B cell (primary cell): ENCODE results near the gene NOC4L. TPM values are rescaled to one million over a fixed set of nuclear protein-coding genes. Genes with fewer than 3 reads are reported as not detected.

Source experiments
- ATAC-seq: fragments of 200-7000 bp; cut with Tn5 transposase; one replicate; pipeline ENCODE4 v1.10.0; 2021; ENCODE audit warnings: low read depth, mild to moderate bottlenecking, moderate number of reproducible peaks, moderate library complexity
- CTCF ChIA-PET: fragments of 350-600 bp; sonication (Branson Sonifier 250); formaldehyde crosslinking; loops from one replicate; lab custom pipeline; 2021; ENCODE audit warnings: antibody characterized with exemption, inconsistent platforms; lab: Charles Lee
- POLR2A ChIA-PET: fragments of 350-600 bp; sonication (Branson Sonifier 250); formaldehyde crosslinking; loops from one replicate; lab custom pipeline; 2021; ENCODE audit warnings: antibody characterized with exemption; lab: Charles Lee
- DNase-seq: peaks from one replicate; pipeline ENCODE4 v3.0.0; 2013
- H2AFZ ChIP-seq: 2 replicates; pipeline ENCODE4 v1.6.1; 2012; ENCODE audit warnings: mild to moderate bottlenecking, low read depth, low read length; ENCODE audit not compliant: insufficient read depth, poor library complexity, severe bottlenecking
- H3K27ac ChIP-seq, 2 donors: 1 replicate in 1 of 2; 2 replicates in 1 of 2; pipeline ENCODE4 v1.5.1; 2012 to 2013; ENCODE audit warnings: low read length in 2 of 2, mild to moderate bottlenecking in 2 of 2, moderate library complexity in 1 of 2
- H3K27me3 ChIP-seq, 4 experiments: fragments of 200-600 bp in 1 of 4; sonication (generic) in 1 of 4; replicated peaks in 1 of 4; 1 replicate in 2 of 4; 2 replicates in 2 of 4; pipeline versions ENCODE4 v1.6.1 to v1.7.0; 2013 to 2016; ENCODE audit warnings: low read length in 3 of 4, mild to moderate bottlenecking in 2 of 4, mixed read lengths in 1 of 4, moderate library complexity in 1 of 4; ENCODE audit not compliant: insufficient read depth in 4 of 4, control insufficient read depth in 3 of 4; ENCODE audit errors: control extremely low read depth in 1 of 4
- H3K36me3 ChIP-seq, 2 experiments: replicated peaks in 1 of 2; 1 replicate in 1 of 2; 2 replicates in 1 of 2; pipeline versions ENCODE4 v1.6.1 to v1.7.1; 2013; ENCODE audit warnings: low read length in 1 of 2; ENCODE audit not compliant: insufficient read depth in 2 of 2, control insufficient read depth in 1 of 2; ENCODE audit errors: control extremely low read depth in 1 of 2, extremely low read depth in 1 of 2
- H3K4me1 ChIP-seq, 2 donors: fragments of 200-600 bp in 1 of 2; sonication (generic) in 1 of 2; 1 replicate in 1 of 2; 2 replicates in 1 of 2; pipeline versions ENCODE4 v1.5.1 to v1.6.1; 2013 to 2017; ENCODE audit warnings: low read length in 2 of 2; ENCODE audit not compliant: control insufficient read depth in 2 of 2, insufficient read depth in 2 of 2
- H3K4me2 ChIP-seq: replicated peaks from 2 replicates; pipeline ENCODE3; 2012; ENCODE audit warnings: mild to moderate bottlenecking, low read depth, low read length; ENCODE audit not compliant: poor library complexity, severe bottlenecking
- H3K4me3 ChIP-seq, 5 experiments: fragments of 200-600 bp in 1 of 5; sonication (generic) in 1 of 5; 1 replicate in 3 of 5; 2 replicates in 2 of 5; pipeline versions ENCODE4 v1.5.1 to v1.7.0; 2011 to 2016; ENCODE audit warnings: low read length in 4 of 5, mild to moderate bottlenecking in 4 of 5, low read depth in 2 of 5, control low read depth in 1 of 5, moderate library complexity in 1 of 5; ENCODE audit not compliant: insufficient read depth in 1 of 5; ENCODE audit errors: control extremely low read depth in 1 of 5, extremely low read depth in 1 of 5
- H3K79me2 ChIP-seq: fragments of 200-600 bp; sonication (generic); one replicate; pipeline ENCODE4 v1.6.0; 2016; ENCODE audit warnings: low read length; ENCODE audit not compliant: control insufficient read depth, insufficient read depth
- H3K9ac ChIP-seq: fragments of 200-600 bp; sonication (generic); 2 replicates; pipeline ENCODE4 v1.6.1; 2017; ENCODE audit warnings: mild to moderate bottlenecking, low read length, moderate library complexity
- H3K9me3 ChIP-seq, 3 donors: one replicate each; pipeline versions ENCODE4 v1.6.1 to v1.7.1; 2013; ENCODE audit warnings: low read length in 2 of 3; ENCODE audit not compliant: control insufficient read depth in 2 of 3, insufficient read depth in 1 of 3; ENCODE audit errors: control extremely low read depth in 1 of 3
- H4K20me1 ChIP-seq: 2 replicates; pipeline ENCODE4 v1.6.0; 2012; ENCODE audit warnings: mild to moderate bottlenecking, low read length; ENCODE audit not compliant: insufficient read depth, control insufficient read depth, poor library complexity, severe bottlenecking
- H3K27ac Mint-ChIP-seq: one replicate; pipeline ENCODE4 v1.8.0; 2021; ENCODE audit warnings: mixed read lengths
- H3K27me3 Mint-ChIP-seq: one replicate; pipeline ENCODE4 v1.8.0; 2021; ENCODE audit warnings: mixed read lengths
- H3K4me1 Mint-ChIP-seq: one replicate; pipeline ENCODE4 v1.8.0; 2021; ENCODE audit warnings: mixed read lengths
- H3K4me3 Mint-ChIP-seq: one replicate; pipeline ENCODE4 v1.8.0; 2021; ENCODE audit warnings: mixed read lengths
- H3K9me3 Mint-ChIP-seq: one replicate; pipeline ENCODE4 v1.8.0; 2022; ENCODE audit warnings: mixed read lengths; ENCODE audit not compliant: insufficient read depth
- CTCF ChIP-seq: fragments of 200-600 bp; IDR thresholded peaks from one replicate; pipeline ENCODE4 v1.8.0; 2022; ENCODE audit warnings: antibody characterized with exemption, mild to moderate bottlenecking
- EZH2 ChIP-seq: IDR thresholded peaks from 2 replicates; pipeline ENCODE4 v1.6.1; 2012; ENCODE audit warnings: borderline replicate concordance, low read depth, mild to moderate bottlenecking, moderate library complexity, low read length; ENCODE audit not compliant: insufficient read depth, poor library complexity, severe bottlenecking
- WGBS: methylation state at CpG from one replicate; pipeline ENCODE4 v1.1.5; 2013; ENCODE audit warnings: missing lambda C conversion rate; ENCODE audit not compliant: insufficient coverage; 5-methylcytosine and 5-hydroxymethylcytosine counted together
- intact Hi-C: fragments of 100-400 bp; cut with micrococcal nuclease; formaldehyde crosslinking; loops from one replicate; pipeline ENCODE4 v1.10.0; 2022
- polyA plus RNA-seq: library from polyadenylated mRNA; depleted of rRNA; stranded (reverse); fragments of >200 nt; gene quantifications from 2 replicates; pipeline ENCODE4 v1.2.3, GENCODE V29; 2012
- total RNA-seq, 2 donors: library from RNA; stranded (reverse); fragments of 120-200 nt in 1 of 2; gene quantifications; 1 replicate in 1 of 2; 2 replicates in 1 of 2; pipeline versions ENCODE4 v1.2.3 to v1.2.4, GENCODE V29; 2013 to 2022

Gene NOC4L
- total and polyA plus RNA-seq, 2 donors (not counting 1 experiment from before 2014, with no cell fraction given): 13.1 to 21.9 TPM

GRCh38 chr12:132189378-132190011 lies 45.2 kb downstream of the NOC4L start:
- Mint-ChIP-seq H3K27ac (peak overlapping the region; percentile 72), H3K4me3 (peak overlapping the region; percentile 90), H3K9me3 (peaks cover 8% of the 10 kb centered on the region), H3K4me1 (peaks cover 14% of the 10 kb centered on the region), H3K27me3 (no peaks in the 10 kb centered on the region)
- DNase-seq (peak; percentile 89), ATAC-seq (peak; percentile 95)
- no peaks in the 10 kb centered on the region for H3K36me3 ChIP-seq
- H3K4me3 ChIP-seq: peak overlapping the region; percentile 48 to 69 (median 61)
- peaks cover 0 to 65% (median 11%) of the 10 kb centered on the region in 3 donors for H3K9me3 ChIP-seq
- WGBS: under 1% methylated on average over 69 of the region's 69 CpGs
- peaks cover 29 to 40% of the 10 kb centered on the region in 2 donors for H3K4me1 ChIP-seq
- TF ChIP-seq EZH2 (no peak), CTCF (no peak)
- peak overlapping the region; percentile 73 for H3K9ac ChIP-seq
- peak overlapping the region; percentile 79 for H2AFZ ChIP-seq
- ChIA-PET CTCF (interaction anchor here (0.6 to 1.6 kb wide), 4 partner anchors 36 to 425 kb away, joined by 3 to 6 read pairs (median 4); no protein-coding TSS in a partner anchor), POLR2A (interaction anchor here (1.2 kb wide), 1 partner anchor 33 kb away, joined by 3 read pairs; no protein-coding TSS in a partner anchor)
- intact Hi-C loops: loop anchor here (1.0 kb wide), 3 partner anchors 35 to 105 kb away; partner anchors contain the start of genes DDX51 and NOC4L
- no peaks in the 10 kb centered on the region for H4K20me1 ChIP-seq
- H3K4me2 ChIP-seq: peak overlapping the region; percentile 97
- H3K27me3 ChIP-seq: peaks cover 0 to 2% (median under 1%) of the 10 kb centered on the region in 4 experiments
- no peaks in the 10 kb centered on the region for H3K79me2 ChIP-seq
- peak overlapping the region; percentile 42 to 47 for H3K27ac ChIP-seq
